ENCODE measurements around the gene RSRP1. TPM values are rescaled to one million over a fixed set of nuclear protein-coding genes. Genes with fewer than 3 reads are reported as not detected.
A peak's percentile ranks its signal among the peaks of the same experiment; 100 is the strongest.

The RSRP1 gene
- total and polyA plus RNA-seq, 12 donors = 21.1 to 455 (median 28.1) TPM

DNA sequence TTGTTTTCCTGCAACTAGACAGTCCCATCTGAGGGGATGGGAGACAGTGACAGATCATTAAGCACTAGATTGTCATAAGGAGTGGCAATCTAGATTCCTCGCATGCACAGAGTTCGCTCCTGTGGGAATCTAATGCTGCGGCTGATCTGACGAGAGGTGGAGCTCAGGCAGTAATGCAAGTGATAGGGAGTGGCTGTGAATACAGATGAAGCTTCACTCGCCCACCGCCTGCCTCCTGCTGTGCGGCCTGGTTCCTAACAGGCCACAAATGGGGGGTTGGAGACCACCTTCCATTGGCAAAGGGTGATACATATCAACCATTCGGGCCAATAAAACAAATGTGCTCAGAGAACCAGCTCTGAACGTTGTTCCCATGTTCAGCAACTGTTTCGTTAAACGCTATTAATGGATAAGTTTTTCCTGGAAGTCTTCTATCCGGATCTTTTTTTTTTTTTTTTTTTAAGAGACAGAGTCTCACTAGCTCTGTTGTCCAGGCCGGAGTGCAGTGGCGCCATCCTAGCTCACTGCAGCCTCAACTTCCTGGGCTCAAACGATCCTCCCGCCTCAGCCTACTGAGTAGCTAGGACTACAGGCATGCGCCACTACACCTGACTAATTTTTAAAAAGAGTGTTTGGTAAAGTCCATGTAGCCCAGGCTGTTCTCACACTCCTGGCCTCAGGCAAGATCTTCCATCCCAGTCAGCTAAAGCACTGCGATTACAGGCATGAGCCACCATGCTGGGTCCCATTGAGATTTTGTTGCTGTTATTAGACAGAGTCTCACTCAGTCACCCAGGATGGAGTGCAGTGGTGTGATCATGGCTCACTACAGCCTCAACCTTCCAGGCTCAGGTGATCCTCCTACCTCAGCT lies 8.7 kb upstream of the RSRP1 start:
- H3K27me3 ChIP-seq = no peaks in the 10 kb centered on the region
- ATAC-seq = no peak

DNA sequence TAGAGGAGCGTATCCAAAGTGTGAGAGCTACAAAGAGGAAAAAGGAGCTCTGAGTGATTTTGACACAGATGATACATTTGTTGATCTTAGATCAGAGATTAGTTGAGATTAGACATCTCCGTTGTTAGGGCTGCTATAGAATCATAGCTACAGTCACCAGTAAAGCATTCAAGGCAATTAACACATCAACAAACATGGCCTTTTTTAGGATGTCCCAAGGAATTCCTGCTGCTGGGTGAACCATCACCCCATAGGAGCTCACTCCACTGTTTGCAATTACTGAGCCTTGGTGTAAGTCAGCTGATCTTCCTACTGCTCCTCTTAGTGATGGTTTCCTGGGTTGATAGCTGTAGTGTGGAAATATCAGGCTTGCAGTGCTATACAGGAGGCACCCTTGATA lies 6.7 kb upstream of the RSRP1 start:
- H3K27ac ChIP-seq = no peak overlapping the region
- 87 to 96% methylated on average over 2 of the region's 2 CpGs for WGBS, 2 donors

More for the DNA sequence above, 8.7 kb upstream of the RSRP1 start:
- intact Hi-C loops (cut with DNase I) = no loop called here
- WGBS, 2 donors = 76 to 88% methylated on average over 18 of the region's 18 CpGs
- Histone ChIP-seq H3K36me3 (peaks cover 0 to 3% (median 0%) of the 10 kb centered on the region in 9 donors), H3K27ac (no peak overlapping the region), H3K9me3 (no peaks in the 10 kb centered on the region), H3K4me1 (peaks cover 0 to 20% (median 8%) of the 10 kb centered on the region in 9 donors), H3K4me3 (no peak overlapping the region)
- no peak for DNase-seq
- TF ChIP-seq, protein P1, sequence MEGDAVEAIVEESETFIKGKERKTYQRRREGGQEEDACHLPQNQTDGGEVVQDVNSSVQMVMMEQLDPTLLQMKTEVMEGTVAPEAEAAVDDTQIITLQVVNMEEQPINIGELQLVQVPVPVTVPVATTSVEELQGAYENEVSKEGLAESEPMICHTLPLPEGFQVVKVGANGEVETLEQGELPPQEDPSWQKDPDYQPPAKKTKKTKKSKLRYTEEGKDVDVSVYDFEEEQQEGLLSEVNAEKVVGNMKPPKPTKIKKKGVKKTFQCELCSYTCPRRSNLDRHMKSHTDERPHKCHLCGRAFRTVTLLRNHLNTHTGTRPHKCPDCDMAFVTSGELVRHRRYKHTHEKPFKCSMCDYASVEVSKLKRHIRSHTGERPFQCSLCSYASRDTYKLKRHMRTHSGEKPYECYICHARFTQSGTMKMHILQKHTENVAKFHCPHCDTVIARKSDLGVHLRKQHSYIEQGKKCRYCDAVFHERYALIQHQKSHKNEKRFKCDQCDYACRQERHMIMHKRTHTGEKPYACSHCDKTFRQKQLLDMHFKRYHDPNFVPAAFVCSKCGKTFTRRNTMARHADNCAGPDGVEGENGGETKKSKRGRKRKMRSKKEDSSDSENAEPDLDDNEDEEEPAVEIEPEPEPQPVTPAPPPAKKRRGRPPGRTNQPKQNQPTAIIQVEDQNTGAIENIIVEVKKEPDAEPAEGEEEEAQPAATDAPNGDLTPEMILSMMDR (IDR thresholded peaks at IDR 0.05) = no peak

DNA sequence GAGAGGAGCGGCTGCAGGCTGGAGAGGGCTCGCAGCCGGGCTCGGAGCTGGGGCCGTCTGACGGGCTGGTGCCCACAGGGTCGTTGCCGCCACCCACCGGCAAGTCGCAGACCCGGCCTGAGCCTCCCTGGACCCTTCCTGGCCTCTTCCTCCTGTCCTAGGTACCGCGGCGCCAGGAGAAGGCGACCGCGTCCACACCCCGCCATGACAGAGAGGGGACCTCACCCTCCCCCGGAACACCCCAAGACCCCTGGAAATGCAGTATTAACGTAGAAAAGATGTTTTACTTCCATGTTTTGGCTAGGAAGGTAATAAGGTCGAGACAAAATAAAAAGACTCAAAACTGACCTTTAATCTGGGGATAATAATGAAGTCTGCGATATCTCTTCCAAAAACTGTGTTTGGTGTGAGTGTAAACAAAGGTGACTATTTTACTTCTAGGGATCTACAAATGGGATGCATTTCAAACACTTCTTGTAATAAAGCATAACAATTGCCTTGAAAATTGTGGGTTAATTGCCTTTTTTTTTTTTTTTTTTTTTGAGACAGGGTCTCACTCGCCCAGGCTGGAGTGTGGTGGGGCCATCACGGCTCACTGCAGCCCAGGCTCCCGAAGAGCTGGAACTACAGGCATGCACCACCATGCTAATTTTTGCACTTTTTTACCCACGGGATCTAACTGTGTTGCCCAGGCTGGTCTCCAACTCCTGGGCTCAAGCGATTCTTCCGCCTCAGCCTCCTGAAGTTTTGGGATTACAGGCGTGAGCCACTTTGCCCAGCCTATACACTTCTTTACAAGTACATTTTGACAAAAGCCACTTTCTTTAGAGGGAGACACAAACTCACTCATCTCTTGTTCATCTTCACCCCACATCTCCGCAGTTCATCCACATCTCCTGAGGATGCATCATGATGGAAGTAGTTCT lies 838 bp upstream of the RSRP1 start:
- DNase-seq (no peak), ATAC-seq (no peak)
- TF ChIP-seq, protein P1 (IDR thresholded peaks at IDR 0.05) = peak in 3 of 9 donors; percentile 13 to 29 (median 24)
- no peaks in the 10 kb centered on the region for H3K27me3 ChIP-seq
- intact Hi-C loops (cut with DNase I) = loop anchor here in 2 of 10 donors (5.0 to 10.0 kb wide), 3 partner anchors 89 to 567 kb away; partner anchors contain the start of genes MTFR1L (in 1 of the 2) and TMEM50A (in 1 of the 2)
- peaks cover 0 to 36% (median 25%) of the 10 kb centered on the region in 9 donors for H3K36me3 ChIP-seq
- H3K27ac ChIP-seq = peak overlapping the region; percentile 67 to 100 (median 99)
- H3K9me3 ChIP-seq = no peaks in the 10 kb centered on the region
- peak overlapping the region; percentile 76 to 96 (median 85) for H3K4me3 ChIP-seq
- peaks cover 2 to 40% (median 34%) of the 10 kb centered on the region in 9 donors for H3K4me1 ChIP-seq
- WGBS, 2 donors = 23 to 25% methylated on average over 30 of the region's 30 CpGs

More for the DNA sequence above, 6.7 kb upstream of the RSRP1 start:
- Histone ChIP-seq H3K27me3 (no peaks in the 10 kb centered on the region), H3K9me3 (no peaks in the 10 kb centered on the region), H3K4me1 (peaks cover 0 to 9% (median 0%) of the 10 kb centered on the region in 9 donors), H3K4me3 (no peak overlapping the region), H3K36me3 (peaks cover 0 to 3% (median 0%) of the 10 kb centered on the region in 9 donors)
- DNase-seq (no peak), ATAC-seq (no peak)
- intact Hi-C loops (cut with DNase I) = no loop called here
- TF ChIP-seq, protein P1 (IDR thresholded peaks at IDR 0.05) = no peak

Data from heart right ventricle (tissue), 16 donors.